WTC11 (cell line): Measurements from ENCODE around the gene PGGT1B.

Source experiments
- ATF2 ChIP-seq: sonication (generic); formaldehyde crosslinking; IDR thresholded peaks from 2 replicates; pipeline ENCODE4 v1.8.1; 2022; ENCODE audit warnings: low read depth, missing genetic modification reagents, borderline replicate concordance
- CTCF ChIP-seq: fragments of 200-600 bp; IDR thresholded peaks from 2 replicates; pipeline ENCODE4 v1.8.0; 2022; ENCODE audit warnings: antibody characterized with exemption
- ELF4 ChIP-seq: sonication (generic); formaldehyde crosslinking; IDR thresholded peaks from 2 replicates; pipeline ENCODE4 v1.8.1; 2022; ENCODE audit warnings: low read depth, mild to moderate bottlenecking, moderate library complexity, missing genetic modification reagents

GRCh38 chr5:115243412-115243811 lies 19.3 kb downstream of the PGGT1B start:
- TF ChIP-seq ATF2 (CRISPR knock-in tag) (no peak), CTCF (no peak), ELF4 (CRISPR knock-in tag) (no peak)
